HG02870 (cell line): ENCODE data around the gene GALK2.
"Not testable (repeated sequence)": the region's sequence is repeated elsewhere in the genome, so short reads cannot be mapped to it uniquely, and the experiment has no call there.

Experiments used
- ATAC-seq: cut with Tn5 transposase; IDR thresholded peaks from one replicate; pipeline ENCODE4 v1.9.1; 2021; ENCODE audit warnings: mild to moderate bottlenecking, moderate library complexity; ENCODE audit not compliant: unreplicated experiment

GALK2 gene

GRCh38 chr15:49328941-49329340 is 158.9 kb downstream of the GALK2 start:
- ATAC-seq: no peak

GRCh38 chr15:49330166-49330565 is 160.1 kb downstream of the GALK2 start:
- no peak for ATAC-seq

GRCh38 chr15:49331442-49331841 is 161.4 kb downstream of the GALK2 start:
- no peak for ATAC-seq

GRCh38 chr15:49331951-49332350 is 161.9 kb downstream of the GALK2 start:
- ATAC-seq: no peak

- no peak for ATAC-seq
Measured at GRCh38 chr15:49339656-49340055, 169.6 kb downstream of the GALK2 start.

GRCh38 chr15:49343546-49343945 is 173.5 kb downstream of the GALK2 start:
- ATAC-seq: no peak

GRCh38 chr15:49354439-49354838 is 184.4 kb downstream of the GALK2 start:
- ATAC-seq: not testable (repeated sequence)

GRCh38 chr15:49361370-49361769 is 191.3 kb downstream of the GALK2 start:
- ATAC-seq: no peak

- no peak for ATAC-seq
Measured at GRCh38 chr15:49366496-49366895, 196.4 kb downstream of the GALK2 start.

GRCh38 chr15:49370782-49371181 is 200.7 kb downstream of the GALK2 start:
- ATAC-seq: no peak

GRCh38 chr15:49372366-49372765 is 202.3 kb downstream of the GALK2 start:
- no peak for ATAC-seq

GRCh38 chr15:49379996-49380395 is 209.9 kb downstream of the GALK2 start:
- ATAC-seq: no peak

- no peak for ATAC-seq
Measured at GRCh38 chr15:49380912-49381311, 210.9 kb downstream of the GALK2 start.
